ENCODE data around the gene LGR6.

DNA sequence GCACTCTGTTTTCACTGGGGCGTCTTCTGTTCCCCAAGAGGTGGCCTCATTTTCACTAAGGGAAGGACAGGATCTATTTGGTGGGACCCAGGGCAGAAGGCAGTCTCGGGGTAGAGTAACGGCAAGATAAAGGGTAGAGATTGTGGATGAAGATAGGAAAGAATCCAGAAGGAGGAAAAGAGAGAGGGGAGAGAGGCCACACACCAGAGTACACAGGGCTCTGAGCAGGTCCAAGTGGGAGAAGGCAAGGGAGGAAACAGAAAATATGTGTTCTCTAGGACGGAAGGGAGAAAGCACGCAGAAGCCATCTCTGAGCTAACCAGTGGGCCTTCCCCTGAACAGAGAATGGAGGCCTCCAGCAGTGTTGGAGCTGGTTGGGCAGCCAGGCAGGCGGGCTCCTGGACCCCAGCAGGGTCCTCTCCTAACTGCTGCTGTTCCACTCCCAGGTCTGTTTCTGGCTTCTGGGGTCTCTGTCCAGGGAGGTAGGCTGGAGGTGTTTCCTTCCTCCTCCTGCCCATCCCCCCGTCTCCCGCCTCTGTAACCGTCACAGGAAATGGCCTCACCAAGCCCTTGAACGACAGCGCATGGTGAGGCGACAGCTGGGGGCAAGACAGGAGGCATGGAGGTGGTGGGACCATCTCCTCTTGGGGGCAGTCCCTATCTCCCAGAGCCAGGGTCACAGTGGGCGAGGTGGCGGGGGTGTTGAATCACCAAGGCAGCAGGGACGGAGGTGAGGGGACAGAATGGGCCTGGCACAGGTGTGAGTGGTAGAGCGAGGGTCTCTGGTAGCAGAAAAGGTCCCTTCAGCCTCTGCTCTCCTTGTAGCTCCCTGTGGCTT, 33.8 kb upstream of the LGR6 start:
- TF ChIP-seq, protein P1, sequence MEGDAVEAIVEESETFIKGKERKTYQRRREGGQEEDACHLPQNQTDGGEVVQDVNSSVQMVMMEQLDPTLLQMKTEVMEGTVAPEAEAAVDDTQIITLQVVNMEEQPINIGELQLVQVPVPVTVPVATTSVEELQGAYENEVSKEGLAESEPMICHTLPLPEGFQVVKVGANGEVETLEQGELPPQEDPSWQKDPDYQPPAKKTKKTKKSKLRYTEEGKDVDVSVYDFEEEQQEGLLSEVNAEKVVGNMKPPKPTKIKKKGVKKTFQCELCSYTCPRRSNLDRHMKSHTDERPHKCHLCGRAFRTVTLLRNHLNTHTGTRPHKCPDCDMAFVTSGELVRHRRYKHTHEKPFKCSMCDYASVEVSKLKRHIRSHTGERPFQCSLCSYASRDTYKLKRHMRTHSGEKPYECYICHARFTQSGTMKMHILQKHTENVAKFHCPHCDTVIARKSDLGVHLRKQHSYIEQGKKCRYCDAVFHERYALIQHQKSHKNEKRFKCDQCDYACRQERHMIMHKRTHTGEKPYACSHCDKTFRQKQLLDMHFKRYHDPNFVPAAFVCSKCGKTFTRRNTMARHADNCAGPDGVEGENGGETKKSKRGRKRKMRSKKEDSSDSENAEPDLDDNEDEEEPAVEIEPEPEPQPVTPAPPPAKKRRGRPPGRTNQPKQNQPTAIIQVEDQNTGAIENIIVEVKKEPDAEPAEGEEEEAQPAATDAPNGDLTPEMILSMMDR (conservative IDR thresholded peaks at IDR 0.05; ENCODE audit: low read depth, low read length): no peak
- TF ChIP-seq POLR2A (IDR thresholded peaks at IDR 0.05; ENCODE audit: low read depth, low read length) (no peak), RFX5 (IDR thresholded peaks at IDR 0.05; ENCODE audit: low read depth, low read length) (no peak), NFE2L2 (IDR thresholded peaks at IDR 0.05; ENCODE audit: low read depth, low read length) (no peak), CHD1 (IDR thresholded peaks at IDR 0.05; ENCODE audit: low read depth, low read length) (no peak), RAD21 (IDR thresholded peaks at IDR 0.05; ENCODE audit: low read length) (no peak), MXI1 (IDR thresholded peaks at IDR 0.05; ENCODE audit: borderline replicate concordance, low read depth, low read length) (no peak)
- TF ChIP-seq, protein P2, sequence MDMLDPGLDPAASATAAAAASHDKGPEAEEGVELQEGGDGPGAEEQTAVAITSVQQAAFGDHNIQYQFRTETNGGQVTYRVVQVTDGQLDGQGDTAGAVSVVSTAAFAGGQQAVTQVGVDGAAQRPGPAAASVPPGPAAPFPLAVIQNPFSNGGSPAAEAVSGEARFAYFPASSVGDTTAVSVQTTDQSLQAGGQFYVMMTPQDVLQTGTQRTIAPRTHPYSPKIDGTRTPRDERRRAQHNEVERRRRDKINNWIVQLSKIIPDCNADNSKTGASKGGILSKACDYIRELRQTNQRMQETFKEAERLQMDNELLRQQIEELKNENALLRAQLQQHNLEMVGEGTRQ (IDR thresholded peaks at IDR 0.05; ENCODE audit: low read depth, low read length): no peak
